PC-3 (cell line): ENCODE data around the gene LRRC3. TPM values are rescaled to one million over a fixed set of nuclear protein-coding genes. Genes with fewer than 3 reads are reported as not detected.

ENCODE experiments used
- ATAC-seq: fragments of 200-7000 bp; cut with Tn5 transposase; 2 replicates; pipeline ENCODE4 v1.9.1; 2020; ENCODE audit warnings: mild to moderate bottlenecking, moderate library complexity
- BruUV-seq: library from RNA; stranded (reverse); fragments of 400-500 nt; replicated peaks from 2 replicates; lab custom pipeline; 2021; lab: Mats Ljungman, UMichigan
- CTCF ChIA-PET: fragments of 300-600 bp; sonication (Branson Sonifier 250); formaldehyde crosslinking; loops from one replicate; lab custom pipeline; 2022; ENCODE audit warnings: antibody characterized with exemption; lab: Charles Lee
- POLR2A ChIA-PET: fragments of 300-600 bp; sonication (Branson Sonifier 250); formaldehyde crosslinking; loops from one replicate; lab custom pipeline; 2022; ENCODE audit warnings: antibody characterized with exemption; ENCODE audit not compliant: unreplicated experiment; lab: Charles Lee
- DNase-seq: peaks from one replicate; pipeline ENCODE4 v3.0.0-alpha.2; 2015
- H2AFZ ChIP-seq: fragments of 300-600 bp; sonication (generic); 2 replicates; pipeline ENCODE4 v1.6.0; 2016; ENCODE audit warnings: antibody characterized with exemption, low read length
- H3F3A ChIP-seq: fragments of 300-600 bp; sonication (generic); one replicate; pipeline ENCODE4 v1.6.0; 2017; ENCODE audit warnings: antibody characterized with exemption, low read length, control low read depth, mild to moderate bottlenecking; ENCODE audit not compliant: unreplicated experiment
- H3K27ac ChIP-seq: fragments of 300-600 bp; sonication (generic); 2 replicates; pipeline ENCODE4 v1.5.1; 2016; ENCODE audit warnings: mild to moderate bottlenecking, low read length
- H3K27me3 ChIP-seq: fragments of 300-600 bp; sonication (generic); 2 replicates; pipeline ENCODE4 v1.6.1; 2016; ENCODE audit warnings: low read length, mixed read lengths
- H3K36me3 ChIP-seq: fragments of 300-600 bp; sonication (generic); 2 replicates; pipeline ENCODE4 v1.6.1; 2016; ENCODE audit warnings: low read depth, mixed run types, low read length, mixed read lengths
- H3K4me1 ChIP-seq: fragments of 300-600 bp; sonication (generic); 2 replicates; pipeline ENCODE4 v1.5.1; 2016; ENCODE audit warnings: low read length; ENCODE audit not compliant: insufficient read depth
- H3K4me2 ChIP-seq: fragments of 300-600 bp; sonication (generic); 2 replicates; pipeline ENCODE4 v1.6.0; 2016; ENCODE audit warnings: low read length
- H3K4me3 ChIP-seq: fragments of 300-600 bp; sonication (generic); 2 replicates; pipeline ENCODE4 v1.5.1; 2016; ENCODE audit warnings: mild to moderate bottlenecking, low read length, mixed read lengths
- H3K79me2 ChIP-seq: fragments of 300-600 bp; sonication (generic); 2 replicates; pipeline ENCODE4 v1.6.1; 2017; ENCODE audit warnings: low read length, mixed read lengths
- H3K9ac ChIP-seq: fragments of 300-600 bp; sonication (generic); 2 replicates; pipeline ENCODE4 v1.6.0; 2016; ENCODE audit warnings: mild to moderate bottlenecking, low read length
- H3K9me2 ChIP-seq: fragments of 300-600 bp; sonication (generic); replicated peaks from 2 replicates; pipeline ENCODE4 v1.6.1; 2016; ENCODE audit warnings: mixed run types, low read length, mixed read lengths
- H3K9me3 ChIP-seq: fragments of 300-600 bp; sonication (generic); 2 replicates; pipeline ENCODE4 v1.6.1; 2016; ENCODE audit warnings: low read length, mixed read lengths
- H4K20me1 ChIP-seq: fragments of 300-600 bp; sonication (generic); 2 replicates; pipeline ENCODE4 v1.6.1; 2016; ENCODE audit warnings: low read length, mixed read lengths
- CTCF ChIP-seq: fragments of 300-600 bp; sonication (generic); conservative IDR thresholded peaks from 2 replicates; pipeline ENCODE4 v1.5.1; 2017; ENCODE audit warnings: antibody characterized with exemption, low read depth, mild to moderate bottlenecking, low read length
- EZH2 ChIP-seq: fragments of 300-600 bp; sonication (generic); IDR thresholded peaks from one replicate; pipeline ENCODE4 v1.6.1; 2017; ENCODE audit warnings: antibody characterized with exemption, mild to moderate bottlenecking, low read length; ENCODE audit not compliant: unreplicated experiment
- EZH2phosphoT487 ChIP-seq: fragments of 300-600 bp; sonication (generic); IDR thresholded peaks from 2 replicates; pipeline ENCODE4 v1.6.1; 2018; ENCODE audit warnings: mild to moderate bottlenecking, antibody characterized with exemption, low read length, borderline replicate concordance
- intact Hi-C: fragments of 100-400 bp; cut with micrococcal nuclease; formaldehyde crosslinking; loops from 2 replicates; pipeline ENCODE4 v1.9.0; 2023
- total RNA-seq: library from RNA; depleted of rRNA; stranded (reverse); fragments of >200 nt; gene quantifications from 2 replicates; pipeline ENCODE4 v1.2.3, GENCODE V29; 2014

LRRC3 gene
- total RNA-seq, 1 experiment from 2014 or later: 3.1 TPM

DNA sequence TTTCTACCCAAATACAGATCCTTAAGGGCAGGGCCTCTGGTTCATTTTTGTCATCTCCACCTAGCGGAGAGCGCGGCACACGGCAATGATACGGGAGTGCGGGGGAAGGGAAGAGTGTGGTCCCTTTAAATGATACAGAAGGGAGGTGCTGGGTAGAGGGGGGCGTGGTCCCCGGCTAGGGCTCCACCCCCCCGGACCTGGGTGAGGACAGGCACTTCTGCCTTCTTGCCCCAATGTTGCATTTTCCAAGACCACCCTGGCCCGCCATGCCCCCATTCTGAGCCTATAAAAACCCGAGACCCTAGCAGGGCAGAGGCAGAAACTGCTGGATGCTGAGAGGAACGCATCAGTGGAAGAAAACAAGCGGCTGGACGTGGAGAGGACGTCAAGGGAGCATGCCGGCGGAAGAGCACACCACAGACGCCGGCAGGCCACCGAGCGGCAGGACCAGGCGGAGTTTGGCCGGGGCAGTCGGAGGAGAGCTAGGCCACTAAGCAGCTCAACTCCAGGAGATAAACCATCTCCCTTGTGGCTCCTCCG, 30.0 kb downstream of the LRRC3 start:
- ChIA-PET POLR2A (no interaction called here), CTCF (no interaction called here)
- DNase-seq (no peak), ATAC-seq (no peak)
- Histone ChIP-seq H3K27ac (no peak overlapping the region), H4K20me1 (no peaks in the 10 kb centered on the region), H3K9ac (no peak overlapping the region), H3K9me2 (no peaks in the 10 kb centered on the region), H3K4me2 (no peak overlapping the region), H3K27me3 (no peaks in the 10 kb centered on the region), H3K4me1 (no peaks in the 10 kb centered on the region; the same call in 1 of the 2 replicates), H3K4me3 (no peak overlapping the region), H3K36me3 (no peaks in the 10 kb centered on the region), H3F3A (no peaks in the 10 kb centered on the region), H2AFZ (no peak overlapping the region), H3K79me2 (no peaks in the 10 kb centered on the region), H3K9me3 (no peaks in the 10 kb centered on the region)
- intact Hi-C loops: no loop called here
- no TSS peak for BruUV-seq
- TF ChIP-seq EZH2phosphoT487: no peak
- no peak for TF ChIP-seq EZH2
- TF ChIP-seq CTCF: no peak

DNA sequence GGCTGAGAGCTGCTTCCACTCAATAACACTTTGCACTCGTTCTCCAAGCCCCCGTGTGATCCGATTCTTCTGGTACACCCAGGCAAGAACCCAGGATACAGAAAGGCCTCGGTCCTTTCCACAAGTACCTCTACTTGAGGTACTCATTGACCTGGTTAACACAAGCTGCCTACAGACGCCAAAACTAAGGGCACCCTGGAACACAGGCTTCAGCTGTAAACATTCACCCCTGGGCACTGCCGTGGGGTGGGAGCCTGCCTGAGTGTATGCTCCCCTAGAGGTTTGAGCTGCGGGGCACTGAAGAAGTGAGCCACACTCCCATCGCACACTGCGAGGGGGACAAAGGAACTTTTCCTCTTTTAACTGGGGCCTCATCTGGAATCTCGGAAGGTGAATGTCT, 30.5 kb downstream of the LRRC3 start:
- Histone ChIP-seq H3K9ac (no peak overlapping the region), H3K4me2 (no peak overlapping the region), H3K4me3 (no peak overlapping the region), H3K9me2 (no peaks in the 10 kb centered on the region), H3F3A (no peaks in the 10 kb centered on the region), H3K79me2 (no peaks in the 10 kb centered on the region), H3K27me3 (no peaks in the 10 kb centered on the region), H3K9me3 (no peaks in the 10 kb centered on the region), H4K20me1 (no peaks in the 10 kb centered on the region), H3K36me3 (no peaks in the 10 kb centered on the region), H2AFZ (no peak overlapping the region), H3K4me1 (no peaks in the 10 kb centered on the region; the same call in 1 of the 2 replicates), H3K27ac (no peak overlapping the region)
- ChIA-PET CTCF (no interaction called here), POLR2A (no interaction called here)
- BruUV-seq: no TSS peak
- TF ChIP-seq EZH2 (no peak), EZH2phosphoT487 (no peak), CTCF (no peak)
- DNase-seq (no peak), ATAC-seq (no peak)
- intact Hi-C loops: no loop called here

DNA sequence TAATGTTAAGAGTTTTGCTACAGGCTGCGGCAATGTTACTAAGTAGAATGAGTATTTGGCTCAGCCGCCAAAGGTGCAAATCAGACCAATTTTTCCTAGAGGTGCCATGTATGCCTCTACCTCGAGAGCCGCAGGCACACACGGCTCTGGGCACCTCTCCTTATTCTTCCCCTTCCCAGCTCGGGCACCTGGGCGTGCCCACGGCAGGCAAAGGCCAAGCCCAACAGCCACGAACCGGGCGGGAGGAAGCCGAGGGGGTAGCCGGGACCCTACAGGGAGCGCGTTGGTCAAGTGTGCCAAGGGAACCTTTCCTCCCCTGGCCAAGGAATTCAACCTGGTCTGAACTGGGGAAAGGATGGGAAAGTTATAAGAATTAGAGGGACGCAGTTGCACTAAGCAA, 31.0 kb downstream of the LRRC3 start:
- H3K27me3 ChIP-seq: no peaks in the 10 kb centered on the region
- ATAC-seq: no peak
- H3K4me3 ChIP-seq: no peak overlapping the region
- no peak for TF ChIP-seq CTCF
- TF ChIP-seq EZH2phosphoT487: no peak
- no peak for TF ChIP-seq EZH2
- BruUV-seq: no TSS peak
- no peaks in the 10 kb centered on the region for H3K79me2 ChIP-seq
- H3K27ac ChIP-seq: no peak overlapping the region
- no peaks in the 10 kb centered on the region for H4K20me1 ChIP-seq
- no peaks in the 10 kb centered on the region; the same call in 1 of the 2 replicates for H3K4me1 ChIP-seq
- DNase-seq: no peak
- no peaks in the 10 kb centered on the region for H3K36me3 ChIP-seq
- no peaks in the 10 kb centered on the region for H3K9me3 ChIP-seq
- intact Hi-C loops: no loop called here
- no peaks in the 10 kb centered on the region for H3F3A ChIP-seq
- H3K9me2 ChIP-seq: no peaks in the 10 kb centered on the region
- no peak overlapping the region for H3K9ac ChIP-seq
- no peak overlapping the region for H2AFZ ChIP-seq
- no peak overlapping the region for H3K4me2 ChIP-seq
- ChIA-PET POLR2A (no interaction called here), CTCF (no interaction called here)
